Renal cortex interstitium (tissue), 11 donors: ENCODE results near the gene BMF. TPM values are rescaled to one million over a fixed set of nuclear protein-coding genes. Genes with fewer than 3 reads are reported as not detected.

ENCODE experiments used
- DNase-seq, 11 donors: peaks; one replicate each; pipeline ENCODE4 v3.0.0-alpha.2; 2013; ENCODE audit warnings: low read depth in 9 of 11, low spot score in 4 of 11; ENCODE audit errors: extremely low read depth in 1 of 11
- polyA plus RNA-seq, 3 donors: library from polyadenylated mRNA; unstranded; fragments of 120-200 nt; gene quantifications; one replicate each; pipeline ENCODE4 v1.2.1, GENCODE V29; 2013; ENCODE audit not compliant: insufficient read length in 3 of 3

Gene BMF
- polyA plus RNA-seq, 3 donors: 34.9 to 45.1 (median 41.3) TPM

- DNase-seq: no peak
These were observed 48.9 kb downstream of the BMF start for GRCh38 chr15:40059821-40060220.

- DNase-seq: no peak
These were observed 50.1 kb downstream of the BMF start for GRCh38 chr15:40058476-40059140.

GRCh38 chr15:40055576-40056293 is 52.9 kb downstream of the BMF start:
- no peak for DNase-seq

GRCh38 chr15:40054855-40055575 is 53.7 kb downstream of the BMF start:
- DNase-seq: no peak

GRCh38 chr15:40054605-40054854 is 54.1 kb downstream of the BMF start:
- no peak for DNase-seq

- no peak for DNase-seq
These were observed 54.7 kb downstream of the BMF start for GRCh38 chr15:40053831-40054604.

GRCh38 chr15:40053079-40053830 is 55.4 kb downstream of the BMF start:
- DNase-seq: no peak

- peak in 1 of 11 donors; percentile 54 for DNase-seq
These were observed 56.1 kb downstream of the BMF start for GRCh38 chr15:40052604-40053003.

GRCh38 chr15:40051616-40052415 is 56.9 kb downstream of the BMF start:
- no peak for DNase-seq

GRCh38 chr15:40050788-40051470 is 57.8 kb downstream of the BMF start:
- no peak for DNase-seq

GRCh38 chr15:40048926-40049475 is 59.7 kb downstream of the BMF start:
- no peak for DNase-seq

GRCh38 chr15:40048211-40048792 is 60.4 kb downstream of the BMF start:
- DNase-seq: no peak

- DNase-seq: peak in 3 of 11 donors; percentile 47 to 73 (median 61)
These were observed 61.1 kb downstream of the BMF start for GRCh38 chr15:40047415-40048210.

- DNase-seq: no peak
These were observed 61.8 kb downstream of the BMF start for GRCh38 chr15:40046721-40047414.

GRCh38 chr15:40045572-40046217 is 63.0 kb downstream of the BMF start:
- no peak for DNase-seq
